HL-60 (cell line): ENCODE results near the gene FAH.

Source experiments
- POLR2AphosphoS5 ChIP-seq: IDR thresholded peaks from 2 replicates; pipeline ENCODE4 v1.6.1; 2012; ENCODE audit warnings: low read depth
- TF ChIP-seq, protein P1 (sequence below): IDR thresholded peaks from one replicate; pipeline ENCODE4 v1.5.1; 2011; ENCODE audit warnings: low read length, control low read depth, inconsistent platforms; ENCODE audit not compliant: insufficient read depth
- TF ChIP-seq, protein P2 (sequence below): IDR thresholded peaks from 2 replicates; pipeline ENCODE4 v1.6.1; 2012; ENCODE audit warnings: low read depth; ENCODE audit not compliant: insufficient replicate concordance

DNA sequence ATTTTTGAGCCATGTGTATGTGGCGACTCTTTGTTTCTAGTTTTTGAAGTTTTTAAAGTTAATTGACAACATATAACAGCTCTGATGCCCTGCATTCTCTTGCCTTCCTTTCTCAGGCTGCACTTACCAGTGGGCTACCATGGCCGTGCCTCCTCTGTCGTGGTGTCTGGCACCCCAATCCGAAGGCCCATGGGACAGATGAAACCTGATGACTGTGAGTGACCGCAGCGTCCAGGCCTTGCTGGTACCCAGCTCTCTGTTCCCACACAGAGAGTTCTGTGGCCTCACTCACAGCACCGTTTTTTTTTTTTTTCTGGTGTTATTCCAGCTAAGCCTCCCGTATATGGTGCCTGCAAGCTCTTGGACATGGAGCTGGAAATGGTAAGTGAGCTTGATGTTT is 15.1 kb downstream of the FAH start:
- TF ChIP-seq, protein P1, sequence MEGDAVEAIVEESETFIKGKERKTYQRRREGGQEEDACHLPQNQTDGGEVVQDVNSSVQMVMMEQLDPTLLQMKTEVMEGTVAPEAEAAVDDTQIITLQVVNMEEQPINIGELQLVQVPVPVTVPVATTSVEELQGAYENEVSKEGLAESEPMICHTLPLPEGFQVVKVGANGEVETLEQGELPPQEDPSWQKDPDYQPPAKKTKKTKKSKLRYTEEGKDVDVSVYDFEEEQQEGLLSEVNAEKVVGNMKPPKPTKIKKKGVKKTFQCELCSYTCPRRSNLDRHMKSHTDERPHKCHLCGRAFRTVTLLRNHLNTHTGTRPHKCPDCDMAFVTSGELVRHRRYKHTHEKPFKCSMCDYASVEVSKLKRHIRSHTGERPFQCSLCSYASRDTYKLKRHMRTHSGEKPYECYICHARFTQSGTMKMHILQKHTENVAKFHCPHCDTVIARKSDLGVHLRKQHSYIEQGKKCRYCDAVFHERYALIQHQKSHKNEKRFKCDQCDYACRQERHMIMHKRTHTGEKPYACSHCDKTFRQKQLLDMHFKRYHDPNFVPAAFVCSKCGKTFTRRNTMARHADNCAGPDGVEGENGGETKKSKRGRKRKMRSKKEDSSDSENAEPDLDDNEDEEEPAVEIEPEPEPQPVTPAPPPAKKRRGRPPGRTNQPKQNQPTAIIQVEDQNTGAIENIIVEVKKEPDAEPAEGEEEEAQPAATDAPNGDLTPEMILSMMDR, result no peak
- TF ChIP-seq, protein P2, sequence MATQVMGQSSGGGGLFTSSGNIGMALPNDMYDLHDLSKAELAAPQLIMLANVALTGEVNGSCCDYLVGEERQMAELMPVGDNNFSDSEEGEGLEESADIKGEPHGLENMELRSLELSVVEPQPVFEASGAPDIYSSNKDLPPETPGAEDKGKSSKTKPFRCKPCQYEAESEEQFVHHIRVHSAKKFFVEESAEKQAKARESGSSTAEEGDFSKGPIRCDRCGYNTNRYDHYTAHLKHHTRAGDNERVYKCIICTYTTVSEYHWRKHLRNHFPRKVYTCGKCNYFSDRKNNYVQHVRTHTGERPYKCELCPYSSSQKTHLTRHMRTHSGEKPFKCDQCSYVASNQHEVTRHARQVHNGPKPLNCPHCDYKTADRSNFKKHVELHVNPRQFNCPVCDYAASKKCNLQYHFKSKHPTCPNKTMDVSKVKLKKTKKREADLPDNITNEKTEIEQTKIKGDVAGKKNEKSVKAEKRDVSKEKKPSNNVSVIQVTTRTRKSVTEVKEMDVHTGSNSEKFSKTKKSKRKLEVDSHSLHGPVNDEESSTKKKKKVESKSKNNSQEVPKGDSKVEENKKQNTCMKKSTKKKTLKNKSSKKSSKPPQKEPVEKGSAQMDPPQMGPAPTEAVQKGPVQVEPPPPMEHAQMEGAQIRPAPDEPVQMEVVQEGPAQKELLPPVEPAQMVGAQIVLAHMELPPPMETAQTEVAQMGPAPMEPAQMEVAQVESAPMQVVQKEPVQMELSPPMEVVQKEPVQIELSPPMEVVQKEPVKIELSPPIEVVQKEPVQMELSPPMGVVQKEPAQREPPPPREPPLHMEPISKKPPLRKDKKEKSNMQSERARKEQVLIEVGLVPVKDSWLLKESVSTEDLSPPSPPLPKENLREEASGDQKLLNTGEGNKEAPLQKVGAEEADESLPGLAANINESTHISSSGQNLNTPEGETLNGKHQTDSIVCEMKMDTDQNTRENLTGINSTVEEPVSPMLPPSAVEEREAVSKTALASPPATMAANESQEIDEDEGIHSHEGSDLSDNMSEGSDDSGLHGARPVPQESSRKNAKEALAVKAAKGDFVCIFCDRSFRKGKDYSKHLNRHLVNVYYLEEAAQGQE, result no peak
- TF ChIP-seq POLR2AphosphoS5, result no peak
